Endothelial cell of umbilical vein (primary cell): ENCODE data around the gene ZNF516. TPM values are rescaled to one million over a fixed set of nuclear protein-coding genes. Genes with fewer than 3 reads are reported as not detected.

Experiments
- BruUV-seq: library from RNA; stranded (reverse); fragments of 400-500 nt; replicated peaks from 2 replicates; lab custom pipeline; 2021; lab: Mats Ljungman, UMichigan
- CTCF ChIA-PET: fragments of 300-600, 350-600 bp; sonication (Branson Sonifier 250); formaldehyde crosslinking; loops from one replicate; lab custom pipeline; 2021; ENCODE audit warnings: antibody characterized with exemption, inconsistent platforms; lab: Charles Lee
- POLR2A ChIA-PET: fragments of 300-600, 350-600 bp; sonication (Branson Sonifier 250); formaldehyde crosslinking; loops from one replicate; lab custom pipeline; 2021; ENCODE audit warnings: antibody characterized with exemption, inconsistent platforms; lab: Charles Lee
- DNase-seq: peaks from one replicate; pipeline ENCODE4 v3.0.0-alpha.2; 2011; ENCODE audit warnings: low read depth, low spot score
- FAIRE-seq: peaks from 2 replicates; lab custom pipeline; 2011; peaks lifted over from hg19 to GRCh38; lab: Jason Lieb, UNC
- H2AFZ ChIP-seq: 2 replicates; pipeline ENCODE4 v1.6.0; 2012; ENCODE audit warnings: low read depth, low read length, control low read depth, inconsistent platforms
- H3K27ac ChIP-seq: 2 replicates; pipeline ENCODE4 v1.5.1; 2011; ENCODE audit warnings: low read depth, mild to moderate bottlenecking, control low read depth, low read length, moderate library complexity; ENCODE audit not compliant: insufficient read depth
- H3K27me3 ChIP-seq, 2 experiments: 2 replicates each; pipeline versions ENCODE4 v1.6.0 to v1.6.1; 2011; ENCODE audit warnings: low read length in 2 of 2, mixed read lengths in 1 of 2; ENCODE audit not compliant: control insufficient read depth in 2 of 2, insufficient read depth in 2 of 2
- H3K36me3 ChIP-seq, 2 experiments: 2 replicates in 1 of 2; 3 replicates in 1 of 2; pipeline ENCODE4 v1.5.1; 2011; ENCODE audit warnings: low read length in 2 of 2, mild to moderate bottlenecking in 1 of 2, moderate library complexity in 1 of 2; ENCODE audit not compliant: control insufficient read depth in 2 of 2, insufficient read depth in 2 of 2; ENCODE audit errors: extremely low read depth in 1 of 2
- H3K4me1 ChIP-seq: 3 replicates; pipeline ENCODE4 v1.5.1; 2011; ENCODE audit warnings: mild to moderate bottlenecking, low read length; ENCODE audit not compliant: control insufficient read depth, insufficient read depth; ENCODE audit errors: extremely low read depth
- H3K4me2 ChIP-seq: 2 replicates; pipeline ENCODE4 v1.6.1; 2011; ENCODE audit warnings: low read length, control low read depth, mixed read lengths; ENCODE audit not compliant: insufficient read depth
- H3K4me3 ChIP-seq, 3 experiments: fragments of 200-600 bp in 1 of 3; sonication (generic), shearing (Covaris generic) in 1 of 3; replicated peaks in 1 of 3; 2 replicates each; pipeline ENCODE4 v1.5.1; 2011 to 2016; ENCODE audit warnings: control low read depth in 3 of 3, low read length in 3 of 3, mild to moderate bottlenecking in 2 of 3, inconsistent platforms in 1 of 3, low read depth in 1 of 3, moderate library complexity in 1 of 3; ENCODE audit not compliant: insufficient read depth in 1 of 3
- H3K79me2 ChIP-seq: 2 replicates; pipeline ENCODE4 v1.6.0; 2012; ENCODE audit warnings: low read length, inconsistent platforms; ENCODE audit not compliant: control insufficient read depth, insufficient read depth
- H3K9ac ChIP-seq: replicated peaks from 2 replicates; pipeline ENCODE3; 2011; ENCODE audit warnings: low read length, control low read depth; ENCODE audit not compliant: insufficient read depth; ENCODE audit errors: extremely low read depth
- H3K9me1 ChIP-seq: replicated peaks from 3 replicates; pipeline ENCODE4 v1.6.0; 2011; ENCODE audit warnings: mild to moderate bottlenecking, low read length; ENCODE audit not compliant: control insufficient read depth, insufficient read depth; ENCODE audit errors: extremely low read depth
- H3K9me3 ChIP-seq: replicated peaks from 2 replicates; pipeline ENCODE4 v1.5.1; 2012; ENCODE audit warnings: low read length, inconsistent platforms; ENCODE audit not compliant: control insufficient read depth, insufficient read depth
- H4K20me1 ChIP-seq: replicated peaks from 2 replicates; pipeline ENCODE3; 2011; ENCODE audit warnings: mild to moderate bottlenecking, low read length; ENCODE audit not compliant: control insufficient read depth, insufficient read depth; ENCODE audit errors: extremely low read depth
- EZH2 ChIP-seq: IDR thresholded peaks from 2 replicates; pipeline ENCODE4 v1.6.1; 2012; ENCODE audit warnings: borderline replicate concordance, low read depth, mild to moderate bottlenecking, moderate library complexity, low read length, inconsistent platforms; ENCODE audit not compliant: severe bottlenecking
- FOS ChIP-seq: IDR thresholded peaks from 2 replicates; pipeline ENCODE4 v1.6.1; 2011; ENCODE audit warnings: mild to moderate bottlenecking, low read length, moderate library complexity, borderline replicate concordance; ENCODE audit not compliant: insufficient read depth
- GATA2 ChIP-seq: IDR thresholded peaks from 2 replicates; pipeline ENCODE4 v1.7.0; 2011; ENCODE audit warnings: low read depth, mild to moderate bottlenecking, moderate library complexity, mixed read lengths, low read length; ENCODE audit not compliant: insufficient read length, insufficient read depth
- JUN ChIP-seq: IDR thresholded peaks from 2 replicates; pipeline ENCODE4 v1.6.1; 2011; ENCODE audit warnings: borderline replicate concordance, low read depth; ENCODE audit not compliant: insufficient read length, insufficient read depth
- MYC ChIP-seq: IDR thresholded peaks from one replicate; pipeline ENCODE4 v1.6.1; 2011; ENCODE audit warnings: mild to moderate bottlenecking, low read depth, low read length
- POLR2A ChIP-seq: IDR thresholded peaks from 2 replicates; pipeline ENCODE4 v1.6.1; 2012; ENCODE audit warnings: low read depth, mild to moderate bottlenecking, control low read depth, low read length
- POLR2AphosphoS5 ChIP-seq: IDR thresholded peaks from 2 replicates; pipeline ENCODE4 v1.6.1; 2012; ENCODE audit warnings: low read depth, mild to moderate bottlenecking, control low read depth, low read length, moderate library complexity; ENCODE audit not compliant: insufficient read depth
- dilution Hi-C: fragments of 300-500 bp; cut with MboI; formaldehyde crosslinking; loops from one replicate; pipeline ENCODE4 v1.15.0; 2019; ENCODE audit warnings: low sequenced_read_pairs; ENCODE audit not compliant: extremely low pct_ligation_motif_present
- intact Hi-C: fragments of 100-400 bp; cut with micrococcal nuclease; formaldehyde crosslinking; loops from one replicate; pipeline ENCODE4 v1.10.0; 2022
- polyA plus RNA-seq, 4 experiments: library from polyadenylated mRNA; depleted of rRNA in 3 of 4; stranded (reverse) in 3 of 4; unstranded in 1 of 4; fragments of >200 nt; gene quantifications; 2 replicates each; pipeline versions ENCODE4 v1.2.1 to v1.2.3, GENCODE V29; 2011 to 2012; ENCODE audit warnings: missing spikeins in 1 of 4
- total RNA-seq: library from RNA; stranded (reverse); gene quantifications from 2 replicates; pipeline ENCODE4 v1.2.3, GENCODE V29; 2021
- TF ChIP-seq, protein P1 (sequence below), 2 donors: IDR thresholded peaks; 1 replicate in 1 of 2; 2 replicates in 1 of 2; pipeline ENCODE4 v1.5.1; 2011; ENCODE audit warnings: low read length in 2 of 2, mild to moderate bottlenecking in 2 of 2, moderate library complexity in 2 of 2, control low read depth in 1 of 2, inconsistent platforms in 1 of 2, low read depth in 1 of 2; ENCODE audit not compliant: insufficient read depth in 1 of 2; ENCODE audit errors: extremely low read depth in 1 of 2
- TF ChIP-seq, protein P2 (sequence below): IDR thresholded peaks from 2 replicates; pipeline ENCODE4 v1.6.1; 2011; ENCODE audit not compliant: insufficient read depth, insufficient read length

Gene ZNF516
- total and polyA plus RNA-seq, 2 donors (not counting 3 experiments of a cell fraction or from before 2014, with no cell fraction given): 3.6 to 19.1 TPM

DNA sequence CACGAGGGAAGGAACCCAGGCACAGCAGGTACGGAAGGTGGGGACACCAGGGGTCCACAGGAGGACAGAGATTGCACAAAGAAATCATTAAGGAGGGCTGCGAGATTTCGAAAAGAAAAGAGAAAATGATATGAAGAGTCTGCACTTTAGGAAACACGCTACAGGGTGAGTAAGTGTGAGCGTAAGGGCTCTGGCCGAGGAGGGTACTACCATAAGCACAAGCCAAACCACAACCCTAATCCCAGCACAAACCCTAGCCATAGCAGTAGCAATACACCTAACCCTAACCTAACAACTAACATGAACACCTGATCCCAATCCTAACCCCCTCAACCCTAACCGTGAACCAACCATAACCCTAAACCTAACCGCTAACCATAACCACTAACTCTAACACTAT lies 104.0 kb downstream of the ZNF516 start:
- Histone ChIP-seq H2AFZ (no peak overlapping the region), H3K79me2 (no peaks in the 10 kb centered on the region), H4K20me1 (no peaks in the 10 kb centered on the region), H3K9ac (no peak overlapping the region), H3K27me3 (no peaks in the 10 kb centered on the region), H3K4me1 (no peaks in the 10 kb centered on the region), H3K4me3 (no peak overlapping the region), H3K4me2 (no peak overlapping the region), H3K9me3 (no peaks in the 10 kb centered on the region), H3K9me1 (no peaks in the 10 kb centered on the region), H3K36me3 (no peaks in the 10 kb centered on the region), H3K27ac (no peak overlapping the region)
- dilution Hi-C loops (no loop called here), intact Hi-C loops (no loop called here)
- TF ChIP-seq, protein P1, sequence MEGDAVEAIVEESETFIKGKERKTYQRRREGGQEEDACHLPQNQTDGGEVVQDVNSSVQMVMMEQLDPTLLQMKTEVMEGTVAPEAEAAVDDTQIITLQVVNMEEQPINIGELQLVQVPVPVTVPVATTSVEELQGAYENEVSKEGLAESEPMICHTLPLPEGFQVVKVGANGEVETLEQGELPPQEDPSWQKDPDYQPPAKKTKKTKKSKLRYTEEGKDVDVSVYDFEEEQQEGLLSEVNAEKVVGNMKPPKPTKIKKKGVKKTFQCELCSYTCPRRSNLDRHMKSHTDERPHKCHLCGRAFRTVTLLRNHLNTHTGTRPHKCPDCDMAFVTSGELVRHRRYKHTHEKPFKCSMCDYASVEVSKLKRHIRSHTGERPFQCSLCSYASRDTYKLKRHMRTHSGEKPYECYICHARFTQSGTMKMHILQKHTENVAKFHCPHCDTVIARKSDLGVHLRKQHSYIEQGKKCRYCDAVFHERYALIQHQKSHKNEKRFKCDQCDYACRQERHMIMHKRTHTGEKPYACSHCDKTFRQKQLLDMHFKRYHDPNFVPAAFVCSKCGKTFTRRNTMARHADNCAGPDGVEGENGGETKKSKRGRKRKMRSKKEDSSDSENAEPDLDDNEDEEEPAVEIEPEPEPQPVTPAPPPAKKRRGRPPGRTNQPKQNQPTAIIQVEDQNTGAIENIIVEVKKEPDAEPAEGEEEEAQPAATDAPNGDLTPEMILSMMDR (IDR thresholded peaks at IDR 0.05; ENCODE audit: extremely low read depth in 1 of 2, insufficient read depth in 1 of 2, low read depth in 1 of 2, low read length in 2 of 2): no peak
- TF ChIP-seq JUN: no peak
- no peak for TF ChIP-seq POLR2A
- TF ChIP-seq, protein P2, sequence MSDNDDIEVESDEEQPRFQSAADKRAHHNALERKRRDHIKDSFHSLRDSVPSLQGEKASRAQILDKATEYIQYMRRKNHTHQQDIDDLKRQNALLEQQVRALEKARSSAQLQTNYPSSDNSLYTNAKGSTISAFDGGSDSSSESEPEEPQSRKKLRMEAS: no peak
- TF ChIP-seq EZH2: no peak
- TF ChIP-seq FOS: no peak
- no peak for TF ChIP-seq MYC
- TF ChIP-seq POLR2AphosphoS5: no peak
- TF ChIP-seq GATA2: no peak
- BruUV-seq: no TSS peak
- FAIRE-seq (no peak), DNase-seq (no peak)
- CTCF ChIA-PET: interaction anchor here (0.9 to 2.7 kb wide), 2 partner anchors 8 to 296 kb away, joined by 3 to 11 read pairs; no protein-coding TSS in a partner anchor
- POLR2A ChIA-PET: no interaction called here
